ENCODE measurements around the gene BRIP1. TPM values are rescaled to one million over a fixed set of nuclear protein-coding genes. Genes with fewer than 3 reads are reported as not detected.

BRIP1 gene
- polyA plus RNA-seq, 1 of the 3 experiments (the other 2 are of a cell fraction): 2.0 TPM

DNA sequence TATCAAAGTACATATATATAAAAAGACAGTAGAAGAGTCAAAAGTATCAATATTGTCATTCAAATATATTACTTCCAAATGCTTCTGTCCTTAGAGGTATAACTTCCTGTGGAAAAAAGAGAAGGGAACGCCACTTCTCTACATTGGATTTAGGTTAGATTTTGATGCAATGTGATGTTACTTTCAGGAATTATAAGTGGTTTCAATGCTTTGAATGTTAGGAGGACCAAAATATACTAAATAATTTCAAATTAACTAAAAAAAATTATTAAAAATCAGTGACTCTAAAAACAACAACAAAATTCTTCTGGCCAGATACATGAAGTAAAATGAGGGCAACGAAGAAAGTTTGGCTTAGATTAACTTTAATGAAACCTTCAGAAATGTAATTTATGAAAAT lies 88.0 kb downstream of the BRIP1 start:
- no peak overlapping the region for H2AFZ ChIP-seq (ENCODE audit: low read depth)
- CTCF ChIA-PET: no interaction called here
- no peak overlapping the region; a peak in 1 of 4 replicates for H3K27ac ChIP-seq (ENCODE audit: low read depth in 2 of 2, low read length in 1 of 2)
- H3K9ac ChIP-seq: no peak overlapping the region
- WGBS (ENCODE audit: low lambda C conversion rate): 95% methylated on average over 2 of the region's 2 CpGs
- POLR2A ChIA-PET: no interaction called here
- H3K9me3 ChIP-seq: peaks cover 15% of the 10 kb centered on the region; the same call in 1 of the 2 replicates
- H3F3A ChIP-seq (replicated peaks; ENCODE audit: insufficient read depth): peaks cover 9% of the 10 kb centered on the region
- H3K79me2 ChIP-seq (ENCODE audit: insufficient read depth): peaks cover 6% of the 10 kb centered on the region; the same call in 1 of the 2 replicates
- H3K4me3 ChIP-seq (ENCODE audit: low read depth in 2 of 2, low read length in 1 of 2): no peak overlapping the region
- no peak for TF ChIP-seq GABPA (IDR thresholded peaks at IDR 0.05; ENCODE audit: low read depth)
- TF ChIP-seq, protein P1, sequence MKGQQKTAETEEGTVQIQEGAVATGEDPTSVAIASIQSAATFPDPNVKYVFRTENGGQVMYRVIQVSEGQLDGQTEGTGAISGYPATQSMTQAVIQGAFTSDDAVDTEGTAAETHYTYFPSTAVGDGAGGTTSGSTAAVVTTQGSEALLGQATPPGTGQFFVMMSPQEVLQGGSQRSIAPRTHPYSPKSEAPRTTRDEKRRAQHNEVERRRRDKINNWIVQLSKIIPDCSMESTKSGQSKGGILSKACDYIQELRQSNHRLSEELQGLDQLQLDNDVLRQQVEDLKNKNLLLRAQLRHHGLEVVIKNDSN (IDR thresholded peaks at IDR 0.05; ENCODE audit: borderline replicate concordance, low read depth): no peak
- TF ChIP-seq RCOR1 (IDR thresholded peaks at IDR 0.05; ENCODE audit: low read length): no peak
- TF ChIP-seq TEAD4 (IDR thresholded peaks at IDR 0.05; ENCODE audit: borderline replicate concordance, insufficient read depth): no peak
- H3K27me3 ChIP-seq (ENCODE audit: insufficient read depth): no peaks in the 10 kb centered on the region
- H4K20me1 ChIP-seq (ENCODE audit: insufficient read depth): no peaks in the 10 kb centered on the region
- peaks cover 0 to 5% of the 10 kb centered on the region in 2 experiments; a peak in 1 of 4 replicates for H3K4me1 ChIP-seq (ENCODE audit: control insufficient read depth in 1 of 2, insufficient read depth in 2 of 2, low read depth in 1 of 2, low read length in 1 of 2)
- no peak overlapping the region for H3K4me2 ChIP-seq
- H3K36me3 ChIP-seq (replicated peaks in 1 of 2; ENCODE audit: control insufficient read depth in 1 of 2, insufficient read depth in 2 of 2, low read length in 1 of 2): peaks cover 2 to 22% of the 10 kb centered on the region in 2 experiments
- DNase-seq: no peak
- H3K9me2 ChIP-seq: no peaks in the 10 kb centered on the region

DNA sequence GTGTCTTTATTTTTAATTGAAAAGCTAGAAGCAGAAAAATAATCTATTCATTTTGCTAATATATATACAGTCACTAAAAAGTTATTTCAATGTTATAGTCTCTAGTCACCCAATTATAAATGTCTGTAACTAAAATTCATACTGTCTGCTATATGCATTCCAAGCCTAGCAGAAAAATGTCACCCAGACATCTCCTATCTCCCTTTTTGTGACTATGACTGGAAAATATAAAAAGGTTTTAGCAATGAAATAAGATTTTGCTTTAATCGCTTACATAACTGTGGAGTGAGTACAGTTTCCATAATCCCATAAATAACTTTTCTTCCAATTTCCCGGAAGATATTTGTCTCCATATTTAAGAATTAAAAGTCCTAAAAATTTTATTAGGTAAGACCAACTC lies 88.6 kb downstream of the BRIP1 start:
- Histone ChIP-seq H3K4me1 (ENCODE audit: control insufficient read depth in 1 of 2, insufficient read depth in 2 of 2, low read depth in 1 of 2, low read length in 1 of 2) (peaks cover 0 to 5% of the 10 kb centered on the region in 2 experiments; a peak in 1 of 4 replicates), H3K4me3 (ENCODE audit: low read depth in 2 of 2, low read length in 1 of 2) (no peak overlapping the region), H3K4me2 (no peak overlapping the region), H4K20me1 (ENCODE audit: insufficient read depth) (no peaks in the 10 kb centered on the region), H3K27ac (ENCODE audit: low read depth in 2 of 2, low read length in 1 of 2) (no peak overlapping the region), H3K9me2 (no peaks in the 10 kb centered on the region), H2AFZ (ENCODE audit: low read depth) (no peak overlapping the region), H3K79me2 (ENCODE audit: insufficient read depth) (peaks cover 6% of the 10 kb centered on the region; the same call in 1 of the 2 replicates), H3K27me3 (ENCODE audit: insufficient read depth) (no peaks in the 10 kb centered on the region), H3F3A (replicated peaks; ENCODE audit: insufficient read depth) (peaks cover 9% of the 10 kb centered on the region), H3K9ac (no peak overlapping the region), H3K9me3 (peaks cover 17% of the 10 kb centered on the region; the same call in 1 of the 2 replicates), H3K36me3 (replicated peaks in 1 of 2; ENCODE audit: control insufficient read depth in 1 of 2, insufficient read depth in 2 of 2, low read length in 1 of 2) (peaks cover 5 to 26% of the 10 kb centered on the region in 2 experiments)
- ChIA-PET CTCF (no interaction called here), POLR2A (no interaction called here)
- 94% methylated on average over 2 of the region's 2 CpGs for WGBS (ENCODE audit: low lambda C conversion rate)
- no peak for DNase-seq
- TF ChIP-seq, protein P2, sequence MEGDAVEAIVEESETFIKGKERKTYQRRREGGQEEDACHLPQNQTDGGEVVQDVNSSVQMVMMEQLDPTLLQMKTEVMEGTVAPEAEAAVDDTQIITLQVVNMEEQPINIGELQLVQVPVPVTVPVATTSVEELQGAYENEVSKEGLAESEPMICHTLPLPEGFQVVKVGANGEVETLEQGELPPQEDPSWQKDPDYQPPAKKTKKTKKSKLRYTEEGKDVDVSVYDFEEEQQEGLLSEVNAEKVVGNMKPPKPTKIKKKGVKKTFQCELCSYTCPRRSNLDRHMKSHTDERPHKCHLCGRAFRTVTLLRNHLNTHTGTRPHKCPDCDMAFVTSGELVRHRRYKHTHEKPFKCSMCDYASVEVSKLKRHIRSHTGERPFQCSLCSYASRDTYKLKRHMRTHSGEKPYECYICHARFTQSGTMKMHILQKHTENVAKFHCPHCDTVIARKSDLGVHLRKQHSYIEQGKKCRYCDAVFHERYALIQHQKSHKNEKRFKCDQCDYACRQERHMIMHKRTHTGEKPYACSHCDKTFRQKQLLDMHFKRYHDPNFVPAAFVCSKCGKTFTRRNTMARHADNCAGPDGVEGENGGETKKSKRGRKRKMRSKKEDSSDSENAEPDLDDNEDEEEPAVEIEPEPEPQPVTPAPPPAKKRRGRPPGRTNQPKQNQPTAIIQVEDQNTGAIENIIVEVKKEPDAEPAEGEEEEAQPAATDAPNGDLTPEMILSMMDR (IDR thresholded peaks at IDR 0.05): no peak
- TF ChIP-seq TEAD4 (IDR thresholded peaks at IDR 0.05; ENCODE audit: borderline replicate concordance, insufficient read depth): no peak
- no peak for TF ChIP-seq POLR2AphosphoS5 (IDR thresholded peaks at IDR 0.05; ENCODE audit: low read depth, low read length)
- no peak for TF ChIP-seq RCOR1 (IDR thresholded peaks at IDR 0.05; ENCODE audit: low read length)
- no peak for TF ChIP-seq NRF1 (IDR thresholded peaks at IDR 0.05; ENCODE audit: low read depth, low read length)
- TF ChIP-seq, protein P1 (IDR thresholded peaks at IDR 0.05; ENCODE audit: borderline replicate concordance, low read depth): no peak
- TF ChIP-seq, protein P3, sequence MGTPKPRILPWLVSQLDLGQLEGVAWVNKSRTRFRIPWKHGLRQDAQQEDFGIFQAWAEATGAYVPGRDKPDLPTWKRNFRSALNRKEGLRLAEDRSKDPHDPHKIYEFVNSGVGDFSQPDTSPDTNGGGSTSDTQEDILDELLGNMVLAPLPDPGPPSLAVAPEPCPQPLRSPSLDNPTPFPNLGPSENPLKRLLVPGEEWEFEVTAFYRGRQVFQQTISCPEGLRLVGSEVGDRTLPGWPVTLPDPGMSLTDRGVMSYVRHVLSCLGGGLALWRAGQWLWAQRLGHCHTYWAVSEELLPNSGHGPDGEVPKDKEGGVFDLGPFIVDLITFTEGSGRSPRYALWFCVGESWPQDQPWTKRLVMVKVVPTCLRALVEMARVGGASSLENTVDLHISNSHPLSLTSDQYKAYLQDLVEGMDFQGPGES (IDR thresholded peaks at IDR 0.05; ENCODE audit: low read depth, low read length): no peak
- TF ChIP-seq, protein P4, sequence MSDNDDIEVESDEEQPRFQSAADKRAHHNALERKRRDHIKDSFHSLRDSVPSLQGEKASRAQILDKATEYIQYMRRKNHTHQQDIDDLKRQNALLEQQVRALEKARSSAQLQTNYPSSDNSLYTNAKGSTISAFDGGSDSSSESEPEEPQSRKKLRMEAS (IDR thresholded peaks at IDR 0.05; ENCODE audit: low read depth): no peak
- no peak for TF ChIP-seq EZH2phosphoT487 (IDR thresholded peaks at IDR 0.05; ENCODE audit: borderline replicate concordance, low read depth)
- TF ChIP-seq, protein P5, sequence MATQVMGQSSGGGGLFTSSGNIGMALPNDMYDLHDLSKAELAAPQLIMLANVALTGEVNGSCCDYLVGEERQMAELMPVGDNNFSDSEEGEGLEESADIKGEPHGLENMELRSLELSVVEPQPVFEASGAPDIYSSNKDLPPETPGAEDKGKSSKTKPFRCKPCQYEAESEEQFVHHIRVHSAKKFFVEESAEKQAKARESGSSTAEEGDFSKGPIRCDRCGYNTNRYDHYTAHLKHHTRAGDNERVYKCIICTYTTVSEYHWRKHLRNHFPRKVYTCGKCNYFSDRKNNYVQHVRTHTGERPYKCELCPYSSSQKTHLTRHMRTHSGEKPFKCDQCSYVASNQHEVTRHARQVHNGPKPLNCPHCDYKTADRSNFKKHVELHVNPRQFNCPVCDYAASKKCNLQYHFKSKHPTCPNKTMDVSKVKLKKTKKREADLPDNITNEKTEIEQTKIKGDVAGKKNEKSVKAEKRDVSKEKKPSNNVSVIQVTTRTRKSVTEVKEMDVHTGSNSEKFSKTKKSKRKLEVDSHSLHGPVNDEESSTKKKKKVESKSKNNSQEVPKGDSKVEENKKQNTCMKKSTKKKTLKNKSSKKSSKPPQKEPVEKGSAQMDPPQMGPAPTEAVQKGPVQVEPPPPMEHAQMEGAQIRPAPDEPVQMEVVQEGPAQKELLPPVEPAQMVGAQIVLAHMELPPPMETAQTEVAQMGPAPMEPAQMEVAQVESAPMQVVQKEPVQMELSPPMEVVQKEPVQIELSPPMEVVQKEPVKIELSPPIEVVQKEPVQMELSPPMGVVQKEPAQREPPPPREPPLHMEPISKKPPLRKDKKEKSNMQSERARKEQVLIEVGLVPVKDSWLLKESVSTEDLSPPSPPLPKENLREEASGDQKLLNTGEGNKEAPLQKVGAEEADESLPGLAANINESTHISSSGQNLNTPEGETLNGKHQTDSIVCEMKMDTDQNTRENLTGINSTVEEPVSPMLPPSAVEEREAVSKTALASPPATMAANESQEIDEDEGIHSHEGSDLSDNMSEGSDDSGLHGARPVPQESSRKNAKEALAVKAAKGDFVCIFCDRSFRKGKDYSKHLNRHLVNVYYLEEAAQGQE (IDR thresholded peaks at IDR 0.05; ENCODE audit: low read depth, low read length): no peak
- TF ChIP-seq MXI1 (IDR thresholded peaks at IDR 0.05; ENCODE audit: low read depth, low read length): no peak
- TF ChIP-seq EP300 (IDR thresholded peaks at IDR 0.05; ENCODE audit: borderline replicate concordance in 1 of 2, low read depth in 1 of 2, low read length in 1 of 2): no peak
- no peak for TF ChIP-seq FOXM1 (IDR thresholded peaks at IDR 0.05; ENCODE audit: low read depth)
- no peak for TF ChIP-seq GATA2 (CRISPR knock-in tag; IDR thresholded peaks at IDR 0.05)
- no peak for TF ChIP-seq RAD21 (IDR thresholded peaks at IDR 0.05; ENCODE audit: low read length)

Data from SK-N-SH (cell line).